HG02763 (cell line): Measurements from ENCODE around the gene TMEM266.

Experiments used
- ATAC-seq: cut with Tn5 transposase; IDR thresholded peaks from one replicate; pipeline ENCODE4 v1.9.1; 2021; ENCODE audit warnings: mild to moderate bottlenecking, moderate library complexity; ENCODE audit not compliant: unreplicated experiment

The TMEM266 gene

DNA sequence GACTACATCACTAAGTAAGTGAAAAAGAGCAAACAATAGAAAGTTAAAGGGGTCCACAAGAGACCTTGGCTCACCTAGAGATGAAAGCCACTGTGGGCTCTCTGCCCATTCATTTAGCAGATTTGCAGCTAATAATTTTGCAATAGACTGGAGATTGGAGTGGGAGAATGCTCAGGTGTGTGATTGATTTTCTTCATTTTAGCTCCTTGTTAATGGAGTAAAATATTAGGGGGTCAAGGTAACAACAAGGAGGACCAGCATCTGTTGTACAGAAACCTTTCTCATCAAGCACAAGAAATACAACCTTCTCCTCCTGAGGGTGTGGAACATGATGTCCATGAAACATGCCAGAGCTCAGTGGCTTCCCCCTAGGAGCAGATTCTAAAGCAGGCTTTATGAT lies 63.2 kb downstream of the TMEM266 start:
- ATAC-seq, result no peak

DNA sequence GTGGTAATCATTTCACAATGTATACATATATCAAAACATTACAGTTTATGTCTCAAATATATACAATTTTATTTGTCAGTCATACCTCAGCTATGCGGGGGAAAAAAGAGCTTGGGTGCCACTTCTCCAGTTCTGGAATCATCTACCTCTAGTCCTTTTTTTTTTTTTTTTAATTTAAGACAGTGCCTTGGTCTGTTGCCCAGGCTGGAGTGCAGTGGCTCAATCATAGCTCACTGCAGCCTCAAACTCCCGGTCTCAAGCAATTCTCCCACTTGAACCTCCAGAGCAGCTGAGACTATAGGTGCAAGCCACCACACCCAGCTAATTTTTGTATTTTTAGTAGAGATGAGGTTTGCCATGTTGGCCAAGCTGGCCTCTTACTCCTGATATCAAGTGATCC lies 67.4 kb downstream of the TMEM266 start:
- no peak for ATAC-seq

DNA sequence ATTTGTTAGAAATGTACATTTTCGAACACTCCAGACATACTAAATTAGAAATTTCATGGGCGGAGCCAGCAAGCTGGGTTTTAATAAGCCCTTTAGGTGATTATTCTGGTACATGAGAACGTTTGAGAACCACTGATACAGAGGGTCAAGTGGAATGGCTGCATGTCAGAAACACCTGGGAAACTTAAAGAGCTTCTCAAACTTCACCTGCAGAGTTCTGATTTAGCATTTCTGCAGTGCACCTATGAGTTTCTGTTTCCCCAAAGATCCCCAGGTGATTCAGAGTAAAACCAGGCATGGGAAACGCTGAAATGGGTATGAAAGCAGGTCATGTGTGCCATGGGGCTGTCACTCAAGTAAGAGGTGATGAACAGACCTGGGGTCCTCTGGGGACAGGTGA lies 68.1 kb downstream of the TMEM266 start:
- ATAC-seq, result no peak

DNA sequence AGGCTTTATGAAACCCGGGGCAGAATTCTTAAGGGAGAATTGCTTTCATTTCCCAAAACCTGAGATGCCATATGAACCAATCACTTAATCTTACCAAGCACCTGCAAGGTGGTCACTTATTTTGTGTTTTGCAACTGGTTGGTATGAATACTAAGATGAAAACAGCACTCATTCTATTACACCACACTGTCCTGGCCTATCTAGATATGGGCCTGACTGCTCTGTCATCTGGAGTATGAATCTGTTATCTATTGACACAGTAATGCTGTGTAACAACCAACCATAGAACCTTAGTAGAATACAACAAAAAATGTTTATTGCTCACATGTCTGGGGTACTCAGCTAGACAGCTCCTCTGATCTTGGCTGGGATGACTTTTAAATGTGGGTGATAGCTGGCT lies 74.8 kb downstream of the TMEM266 start:
- no peak for ATAC-seq

DNA sequence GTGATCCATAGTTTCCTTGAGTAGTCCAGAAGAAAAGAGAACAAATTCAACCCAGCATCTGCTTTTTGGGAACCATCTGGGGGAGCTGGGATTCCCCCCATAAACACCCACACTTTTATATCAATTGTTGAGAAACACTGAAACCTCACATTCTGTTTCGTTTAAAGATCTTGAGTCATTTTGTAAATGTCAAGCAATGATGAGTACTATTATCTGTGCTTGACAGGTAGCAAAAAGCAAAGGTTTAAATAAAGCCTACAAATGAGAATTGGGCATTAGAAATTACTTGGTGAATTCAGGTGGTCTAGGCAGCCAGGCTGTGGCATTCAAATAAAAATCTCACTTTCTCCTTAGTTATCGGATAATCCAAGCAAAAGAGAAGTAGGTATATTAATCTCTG lies 75.7 kb downstream of the TMEM266 start:
- ATAC-seq, result no peak

DNA sequence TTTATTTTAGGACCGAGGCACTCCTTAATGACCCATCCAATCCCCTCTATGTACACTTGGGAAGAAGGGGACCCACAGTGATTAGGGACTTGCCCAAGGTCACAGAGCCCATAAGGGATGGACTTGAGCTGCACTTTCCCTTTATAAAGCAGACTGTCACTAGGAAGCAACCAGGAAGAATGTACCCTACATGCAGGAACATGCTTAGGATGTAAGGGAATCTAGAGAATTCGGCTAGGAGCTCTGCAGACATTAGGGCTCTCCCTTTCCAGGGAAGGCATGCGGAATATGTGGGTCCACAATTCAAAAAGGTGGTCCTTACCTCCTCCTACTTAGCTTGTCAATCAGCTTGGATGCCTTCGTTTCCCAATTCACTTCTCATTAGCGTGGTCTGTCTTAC lies 78.7 kb downstream of the TMEM266 start:
- ATAC-seq, result no peak

DNA sequence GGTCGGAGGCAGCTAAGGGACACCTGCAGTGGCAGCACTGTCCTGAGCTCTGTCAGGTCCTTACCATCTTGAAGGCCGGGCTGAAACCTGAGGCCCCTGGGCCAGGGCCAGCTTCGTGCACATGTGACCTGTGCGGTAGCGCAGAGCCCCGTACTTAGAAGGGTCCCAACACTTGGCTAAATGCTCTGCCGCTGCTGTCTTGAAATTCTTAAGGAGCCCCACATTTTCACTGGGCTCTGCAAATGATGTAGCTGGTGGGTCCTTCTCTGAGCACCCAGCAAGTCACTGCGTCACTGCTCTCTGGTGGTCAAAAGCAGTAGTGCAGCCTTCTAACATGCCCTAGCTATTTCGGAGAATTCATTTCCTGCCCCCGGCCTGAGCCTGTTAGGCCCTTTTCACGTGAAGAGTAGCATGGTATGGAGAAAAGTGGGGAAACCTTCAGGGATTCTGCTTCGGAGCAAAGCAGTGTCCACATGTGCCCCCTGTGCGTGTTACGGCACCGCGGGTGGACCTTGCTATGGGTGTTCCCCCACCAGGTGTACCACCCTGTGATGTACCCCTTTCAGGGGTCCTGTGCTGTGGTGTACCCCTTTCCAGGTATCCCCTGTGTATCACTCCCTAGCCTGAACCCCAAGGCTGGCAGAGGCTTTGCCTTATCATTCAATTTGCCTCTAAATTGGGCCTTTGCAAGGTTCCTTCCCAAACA lies 79.7 kb downstream of the TMEM266 start:
- ATAC-seq, result peak; percentile 48

DNA sequence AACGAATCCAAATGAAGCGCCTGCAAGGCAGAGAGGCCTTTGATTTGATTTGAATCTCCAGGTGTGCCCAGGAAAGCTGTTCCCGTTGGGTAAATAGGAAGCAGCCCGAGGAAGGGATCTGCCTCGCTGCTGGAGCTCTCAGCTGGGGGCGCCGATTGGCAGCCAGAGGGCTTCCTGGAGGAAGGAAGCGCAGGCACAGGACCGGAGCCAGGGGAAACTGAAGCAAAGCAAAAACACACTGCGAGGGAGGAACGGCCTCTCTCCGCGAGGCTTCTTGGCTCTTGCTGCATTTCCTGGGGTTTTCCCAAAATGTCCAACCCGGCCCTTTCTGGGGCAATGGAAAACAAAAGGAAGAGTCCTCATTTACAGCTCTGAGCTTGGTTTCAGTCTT lies 80.3 kb downstream of the TMEM266 start:
- ATAC-seq, result no peak

DNA sequence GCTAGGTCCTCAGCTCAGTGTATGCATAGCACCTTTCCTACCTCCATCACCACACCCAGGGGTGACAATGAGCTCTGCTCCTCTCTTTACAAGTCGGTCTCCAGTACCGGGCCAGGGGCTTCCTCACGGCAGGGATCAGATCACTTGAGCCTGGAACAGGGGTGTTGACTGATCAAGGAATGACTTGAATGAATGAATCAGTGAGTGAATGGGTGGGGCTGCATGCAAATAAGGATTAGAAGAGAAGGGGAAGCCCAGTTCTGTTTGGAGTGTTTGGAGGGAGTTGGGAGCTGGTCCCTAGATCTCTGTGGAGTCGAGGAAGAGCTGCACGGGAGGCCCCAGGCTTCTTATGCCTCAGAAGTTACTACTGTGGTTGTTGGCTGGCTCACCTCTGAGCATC lies 87.0 kb downstream of the TMEM266 start:
- ATAC-seq, result no peak

DNA sequence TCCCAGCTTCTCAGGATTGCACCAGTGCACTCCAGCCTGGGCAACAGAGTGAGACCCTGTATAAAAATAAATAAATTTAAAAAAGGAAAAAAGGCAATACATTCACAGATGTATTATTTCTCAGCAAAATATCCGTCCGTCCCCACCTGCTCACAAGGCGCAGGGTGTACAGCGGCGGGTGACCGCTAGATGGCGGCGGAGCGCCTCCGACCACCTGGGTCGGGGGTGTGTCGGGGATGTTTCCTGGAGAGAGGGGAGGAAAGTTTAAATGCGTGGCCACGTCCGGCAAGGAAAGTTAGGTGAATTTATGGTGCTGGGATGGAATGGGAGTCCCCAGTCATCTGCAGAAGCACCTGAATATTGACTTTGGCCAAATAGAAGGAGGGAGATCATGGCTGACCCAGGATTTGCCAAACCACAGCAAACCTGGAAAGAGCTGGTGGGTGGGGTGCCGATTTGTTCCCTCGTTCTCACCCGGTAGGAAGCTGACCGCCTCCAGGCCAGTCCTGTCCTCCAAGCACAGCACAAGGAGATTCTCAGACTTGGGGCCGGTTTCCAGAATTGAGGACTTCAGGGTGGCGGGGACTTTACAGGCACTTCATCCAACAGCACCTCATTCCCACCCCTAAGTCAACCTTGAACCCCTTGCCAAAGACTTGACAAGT lies 88.3 kb downstream of the TMEM266 start:
- no peak for ATAC-seq

DNA sequence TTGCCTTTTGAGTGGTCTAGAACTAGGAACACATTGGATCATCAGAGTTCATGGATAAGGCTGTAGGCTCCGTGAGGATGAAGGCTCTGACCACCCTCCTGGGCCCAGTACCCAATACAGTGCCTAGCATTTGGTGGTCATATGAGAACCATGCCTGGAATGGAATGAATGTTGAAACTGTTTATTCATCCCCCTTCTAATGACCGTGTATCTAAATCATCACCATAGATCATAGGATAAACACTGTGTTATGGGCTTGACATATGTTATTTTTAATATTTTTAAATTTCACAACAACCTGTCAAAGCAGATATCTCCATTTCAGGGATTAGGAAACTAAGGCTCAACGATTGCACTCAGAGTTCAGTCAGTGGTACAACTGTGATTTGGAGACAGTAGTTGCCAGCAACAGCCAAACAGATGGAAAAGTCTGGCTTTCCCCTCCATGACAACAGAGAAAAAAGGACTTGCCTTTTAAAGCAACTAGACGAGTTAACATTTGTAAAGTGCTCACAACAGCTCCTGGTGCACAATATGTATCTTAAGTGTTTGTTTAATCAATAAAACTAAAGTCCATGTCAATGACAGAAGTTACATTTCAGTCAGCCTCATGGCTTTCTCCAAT lies 89.6 kb downstream of the TMEM266 start:
- no peak for ATAC-seq

DNA sequence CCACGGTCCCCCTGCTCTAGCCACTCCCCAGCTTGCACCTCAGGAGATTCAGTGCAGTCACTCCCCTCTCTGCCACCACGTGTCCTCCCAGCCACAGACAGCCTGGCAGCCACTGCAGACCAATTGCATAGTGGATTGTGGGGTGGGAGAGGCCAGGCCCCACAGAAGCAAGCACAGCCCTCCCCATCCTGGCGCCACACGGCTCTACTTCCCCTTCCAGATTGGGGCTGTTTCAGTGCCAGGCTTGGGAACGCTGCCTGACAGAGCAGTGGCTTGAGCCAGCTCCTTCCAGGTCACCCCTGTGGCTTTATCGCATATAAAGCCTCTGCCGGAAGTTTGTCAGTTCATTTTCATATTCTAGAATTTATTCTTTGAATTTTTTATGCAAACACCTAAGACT lies 90.7 kb downstream of the TMEM266 start:
- peak; percentile 17 for ATAC-seq

DNA sequence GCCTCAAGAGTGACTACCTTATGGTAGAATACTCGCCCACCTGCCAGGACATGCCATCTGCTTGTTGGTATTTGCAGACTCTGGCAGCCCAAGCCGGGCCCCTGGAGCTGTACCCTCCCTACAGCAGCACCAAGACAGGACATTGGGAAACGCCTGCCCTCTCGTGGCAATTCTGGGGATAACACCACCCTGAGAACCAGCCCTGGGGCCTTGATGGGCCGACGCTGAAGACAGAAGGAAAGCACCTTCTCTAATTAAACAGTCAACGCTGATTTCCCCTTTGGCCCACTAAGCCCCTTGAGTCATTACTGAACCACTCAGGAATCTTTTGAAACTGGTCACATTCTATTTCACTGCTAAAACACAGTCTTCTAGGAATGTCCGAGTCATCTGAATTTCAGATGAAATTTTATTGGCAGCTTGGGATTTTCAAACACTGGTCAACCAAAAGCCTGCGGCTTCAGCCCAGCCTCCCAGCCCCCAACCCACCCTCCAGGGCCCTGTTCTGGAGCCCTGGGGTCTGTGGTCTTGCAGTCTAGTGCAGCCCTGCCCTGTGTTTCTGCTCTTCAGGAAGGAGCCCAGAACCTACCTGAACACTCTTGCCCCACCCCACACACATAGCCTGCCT lies 91.3 kb downstream of the TMEM266 start:
- peak; percentile 66 for ATAC-seq

DNA sequence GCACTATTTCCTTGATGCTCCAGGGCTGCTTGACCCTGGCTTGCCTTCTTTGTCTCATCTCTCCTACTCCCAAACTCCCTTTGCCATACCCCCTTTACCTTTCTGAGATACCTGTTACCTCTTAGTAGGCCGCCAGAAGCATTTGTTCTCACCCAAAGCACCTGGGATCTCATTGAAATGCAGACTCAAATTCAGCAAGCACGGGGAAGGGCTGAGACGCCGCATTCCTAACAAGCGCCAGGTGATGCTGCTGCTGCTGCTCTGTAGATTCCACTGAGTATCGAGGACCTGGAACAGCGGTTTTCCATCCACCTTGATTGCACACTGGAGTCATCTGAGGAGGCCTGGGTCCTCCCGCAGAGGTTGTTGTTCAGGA lies 91.8 kb downstream of the TMEM266 start:
- no peak for ATAC-seq

DNA sequence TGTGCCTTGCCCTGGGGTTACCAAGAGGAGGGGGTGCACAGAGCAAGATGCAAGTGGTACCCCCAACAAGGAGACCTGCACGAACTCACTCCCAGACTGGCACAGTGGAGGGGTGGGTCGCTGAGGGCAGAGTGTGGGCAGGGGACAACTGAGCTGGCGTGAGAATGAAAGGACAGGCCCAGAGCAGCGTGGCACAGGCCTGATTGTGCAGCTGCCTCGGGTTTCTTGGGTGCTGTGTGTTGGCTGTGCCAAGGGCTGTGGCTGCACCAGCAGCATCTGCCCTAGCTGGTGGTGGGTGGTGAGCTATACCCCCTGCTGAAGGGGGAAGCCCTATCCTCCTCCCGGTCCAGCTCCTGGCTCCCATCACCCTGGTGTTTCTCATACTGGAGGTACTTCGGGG lies 92.4 kb downstream of the TMEM266 start:
- ATAC-seq, result no peak

DNA sequence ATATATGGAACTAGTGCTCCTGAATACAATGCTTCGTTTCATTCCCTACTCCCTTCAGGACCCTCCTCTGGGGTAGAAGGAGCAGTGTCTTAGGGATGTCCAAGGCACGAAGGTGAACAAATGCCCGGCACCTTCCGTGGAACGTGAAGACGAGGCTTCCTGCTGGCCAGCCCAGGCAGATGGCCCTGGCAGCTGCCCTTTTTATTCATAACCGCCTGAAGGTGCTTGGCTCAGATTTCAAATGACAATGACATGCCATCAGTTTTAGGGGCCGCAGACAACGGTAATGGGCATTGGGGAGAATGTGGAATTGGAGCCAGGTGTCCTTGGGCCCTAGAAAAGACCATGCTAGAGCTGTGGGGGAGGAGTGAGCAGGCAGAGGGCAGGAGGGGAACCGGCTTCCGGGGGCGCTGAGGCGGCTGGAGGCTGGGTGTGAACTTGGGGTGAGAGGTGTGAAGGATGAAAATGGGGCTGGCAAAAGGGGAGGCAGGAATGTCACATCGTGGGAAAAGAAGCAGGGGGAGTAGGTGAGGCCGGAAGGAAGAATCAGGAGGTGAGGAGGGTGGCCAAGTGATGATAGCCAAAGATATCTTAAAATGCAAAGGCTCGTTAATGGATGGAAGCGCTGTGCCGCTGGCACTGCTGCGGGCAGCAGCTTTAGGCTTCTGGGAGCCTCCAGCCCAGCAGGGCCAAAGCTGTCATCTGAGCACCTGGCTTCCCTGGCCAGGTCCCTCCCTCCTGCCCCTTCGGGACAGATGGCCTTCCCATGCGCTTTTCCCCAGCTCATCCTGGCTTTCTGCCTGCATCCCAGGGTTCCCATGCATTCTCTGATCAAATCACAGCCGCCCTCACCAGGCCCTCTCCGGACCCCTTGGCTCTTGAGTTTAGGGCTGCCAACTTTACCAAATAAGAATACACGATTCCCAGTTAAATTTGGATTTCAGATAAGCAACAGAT lies 93.7 kb downstream of the TMEM266 start:
- no peak for ATAC-seq

DNA sequence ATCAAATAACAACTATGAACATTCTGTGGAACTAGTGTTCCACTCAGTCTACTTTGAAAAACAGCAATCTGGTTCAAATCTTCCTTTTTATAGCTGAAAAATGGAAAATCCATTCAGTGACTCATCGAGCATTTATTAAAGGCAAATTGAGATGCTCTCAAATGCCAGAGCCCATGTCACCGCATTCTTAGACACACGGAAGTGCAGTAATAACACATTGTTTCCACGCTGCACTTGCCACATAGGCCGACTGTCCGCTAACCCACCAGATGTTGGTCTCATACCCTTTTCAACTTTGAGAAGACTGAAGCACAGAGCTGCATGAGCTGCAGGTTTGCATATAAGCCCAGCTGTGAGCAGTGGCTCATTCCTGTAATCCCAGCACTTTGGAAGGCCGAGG lies 95.9 kb downstream of the TMEM266 start:
- no peak for ATAC-seq

DNA sequence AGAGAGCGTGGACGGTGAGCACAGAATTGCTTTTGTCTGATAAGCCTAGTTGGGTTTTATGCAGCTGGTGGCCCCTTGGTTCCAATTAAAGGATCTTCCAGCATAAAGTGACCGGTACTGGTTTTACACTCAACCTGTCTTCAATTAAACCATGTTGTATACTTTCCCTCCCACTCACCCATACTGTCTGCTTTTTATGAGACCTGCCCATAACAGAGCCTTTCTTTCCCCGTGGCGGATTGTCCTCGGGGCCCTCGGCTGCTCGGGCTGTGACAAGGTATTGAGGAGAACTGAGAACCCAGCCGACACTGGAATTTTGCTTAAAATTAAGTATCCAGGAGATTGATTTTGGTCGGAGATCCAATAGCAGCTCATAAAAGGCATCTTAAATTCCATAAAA lies 98.4 kb downstream of the TMEM266 start:
- ATAC-seq, result no peak

DNA sequence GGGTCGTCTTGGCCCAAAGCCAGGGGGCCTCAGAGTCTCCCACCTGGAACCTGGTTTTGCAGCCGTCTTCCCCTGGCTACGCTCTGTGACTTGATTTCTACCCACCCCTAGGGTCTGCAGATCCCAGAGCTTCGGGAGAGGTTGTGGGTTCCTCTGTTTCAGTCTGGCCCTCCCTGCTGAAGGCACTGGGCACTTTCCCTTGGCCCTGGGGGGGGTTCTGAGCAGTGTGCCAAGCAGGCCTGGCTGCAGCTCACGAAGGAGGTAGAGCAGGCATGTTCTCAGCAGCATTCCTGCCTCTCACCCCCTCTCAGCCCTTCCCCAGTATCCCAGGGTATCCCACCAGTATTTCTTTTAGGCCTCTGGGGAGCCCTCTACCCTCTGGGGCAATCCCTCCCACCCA lies 99.0 kb downstream of the TMEM266 start:
- ATAC-seq, result no peak

DNA sequence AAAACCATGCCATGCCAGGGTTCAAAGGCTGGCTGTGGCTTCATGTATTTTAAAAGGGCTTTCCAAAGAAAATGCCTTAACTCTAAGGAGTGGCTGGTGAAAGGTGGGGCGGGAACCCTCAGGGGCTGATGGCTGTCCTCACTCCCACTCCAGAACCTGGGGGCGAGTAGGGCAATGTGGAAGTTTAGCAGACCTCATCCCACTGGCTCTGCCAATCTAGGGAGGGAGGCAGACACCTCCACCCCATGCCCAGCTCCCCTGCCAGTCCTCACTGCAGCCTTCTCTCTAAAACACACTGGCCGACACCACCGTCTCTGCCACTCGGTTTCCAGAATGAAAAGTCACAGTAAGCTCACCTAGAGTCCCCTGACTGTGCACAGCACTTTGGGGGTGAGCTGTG lies 99.5 kb downstream of the TMEM266 start:
- ATAC-seq, result no peak
